Esophagus squamous epithelium (tissue), 5 donors: ENCODE measurements around the gene OR10AG1. TPM values are rescaled to one million over a fixed set of nuclear protein-coding genes. Genes with fewer than 3 reads are reported as not detected.

Source experiments
- DNase-seq: peaks from one replicate; lab custom pipeline; 2025; lab: John Stamatoyannopoulos, UW
- H3K27ac ChIP-seq, 4 donors: fragments of 200-600 bp; sonication (generic); one replicate each; pipeline ENCODE4 v1.5.1; 2016 to 2019; ENCODE audit warnings: mild to moderate bottlenecking in 1 of 4
- H3K27me3 ChIP-seq, 4 donors: fragments of 200-600 bp; sonication (generic); 1 replicate in 3 of 4; 2 replicates in 1 of 4; pipeline versions ENCODE4 v1.5.1 to v1.6.0; 2017 to 2021; ENCODE audit warnings: antibody characterized with exemption in 1 of 4
- H3K36me3 ChIP-seq, 3 donors: fragments of 200-600 bp; sonication (generic); one replicate each; pipeline ENCODE4 v1.5.1; 2016 to 2019
- H3K4me1 ChIP-seq, 3 donors: fragments of 200-600 bp; sonication (generic); one replicate each; pipeline ENCODE4 v1.5.1; 2017 to 2019
- H3K4me3 ChIP-seq, 4 donors: fragments of 200-600 bp; sonication (generic); 1 replicate in 3 of 4; 2 replicates in 1 of 4; pipeline ENCODE4 v1.5.1; 2016 to 2019; ENCODE audit warnings: mild to moderate bottlenecking in 2 of 4, moderate library complexity in 1 of 4
- H3K9me3 ChIP-seq, 3 donors: fragments of 200-600 bp; sonication (generic); one replicate each; pipeline ENCODE4 v1.5.1; 2016 to 2019
- POLR2A ChIP-seq, 4 donors: fragments of 450-650 bp; IDR thresholded peaks; one replicate each; pipeline ENCODE4 v1.6.1; 2017; ENCODE audit warnings: antibody characterized with exemption in 4 of 4, mild to moderate bottlenecking in 4 of 4, moderate library complexity in 3 of 4
- whole genome bisulfite sequencing, 2 donors: methylation state at CpG; one replicate each; pipeline ENCODE4 v1.1.5; 2018; 5-methylcytosine and 5-hydroxymethylcytosine counted together
- intact Hi-C: fragments of 100-400 bp; cut with DNase I; formaldehyde crosslinking; loops from one replicate; pipeline ENCODE4 v1.15.0; 2022
- total RNA-seq, 4 donors: library from RNA; depleted of rRNA; stranded (reverse); fragments of >200 nt; gene quantifications; one replicate each; pipeline ENCODE4 v1.1.0, GENCODE V29; 2016
- TF ChIP-seq, protein P1 (sequence below), 6 experiments: fragments of 450-650 bp in 4 of 6; fragments of 200-600 bp in 2 of 6; sonication (generic) in 2 of 6; IDR thresholded peaks; one replicate each; pipeline ENCODE4 v1.5.1; 2016 to 2019; ENCODE audit warnings: antibody characterized with exemption in 6 of 6, mild to moderate bottlenecking in 4 of 6, moderate library complexity in 4 of 6
- donor health status: DM: yes; HTN: yes; CAD: no.

The OR10AG1 gene
- total RNA-seq, 4 donors from 2014 or later = not detected

GRCh38 chr11:55936300-55936699, 33.4 kb downstream of the OR10AG1 start, which contains the start of gene OR5I1:
Gene OR5I1, minus strand, starts transcription at chr11:55936400. Its CDS starts 0 bp downstream, at chr11:55936400.
- no peaks in the 10 kb centered on the region for H3K4me1 ChIP-seq
- TF ChIP-seq, protein P1, sequence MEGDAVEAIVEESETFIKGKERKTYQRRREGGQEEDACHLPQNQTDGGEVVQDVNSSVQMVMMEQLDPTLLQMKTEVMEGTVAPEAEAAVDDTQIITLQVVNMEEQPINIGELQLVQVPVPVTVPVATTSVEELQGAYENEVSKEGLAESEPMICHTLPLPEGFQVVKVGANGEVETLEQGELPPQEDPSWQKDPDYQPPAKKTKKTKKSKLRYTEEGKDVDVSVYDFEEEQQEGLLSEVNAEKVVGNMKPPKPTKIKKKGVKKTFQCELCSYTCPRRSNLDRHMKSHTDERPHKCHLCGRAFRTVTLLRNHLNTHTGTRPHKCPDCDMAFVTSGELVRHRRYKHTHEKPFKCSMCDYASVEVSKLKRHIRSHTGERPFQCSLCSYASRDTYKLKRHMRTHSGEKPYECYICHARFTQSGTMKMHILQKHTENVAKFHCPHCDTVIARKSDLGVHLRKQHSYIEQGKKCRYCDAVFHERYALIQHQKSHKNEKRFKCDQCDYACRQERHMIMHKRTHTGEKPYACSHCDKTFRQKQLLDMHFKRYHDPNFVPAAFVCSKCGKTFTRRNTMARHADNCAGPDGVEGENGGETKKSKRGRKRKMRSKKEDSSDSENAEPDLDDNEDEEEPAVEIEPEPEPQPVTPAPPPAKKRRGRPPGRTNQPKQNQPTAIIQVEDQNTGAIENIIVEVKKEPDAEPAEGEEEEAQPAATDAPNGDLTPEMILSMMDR (IDR thresholded peaks at IDR 0.05) = no peak
- no peak for TF ChIP-seq POLR2A (IDR thresholded peaks at IDR 0.05)
- H3K27ac ChIP-seq = no peak within 1 kb of the TSS
- intact Hi-C loops = no loop called here
- H3K4me3 ChIP-seq = no peak within 1 kb of the TSS
- no peak for DNase-seq
- 51 to 59% methylated on average over 2 of the region's 2 CpGs for WGBS, 2 donors
- H3K9me3 ChIP-seq = no peaks in the 10 kb centered on the region
- H3K27me3 ChIP-seq = no peaks in the 10 kb centered on the region
- H3K36me3 ChIP-seq = no peaks in the 10 kb centered on the region

DNA sequence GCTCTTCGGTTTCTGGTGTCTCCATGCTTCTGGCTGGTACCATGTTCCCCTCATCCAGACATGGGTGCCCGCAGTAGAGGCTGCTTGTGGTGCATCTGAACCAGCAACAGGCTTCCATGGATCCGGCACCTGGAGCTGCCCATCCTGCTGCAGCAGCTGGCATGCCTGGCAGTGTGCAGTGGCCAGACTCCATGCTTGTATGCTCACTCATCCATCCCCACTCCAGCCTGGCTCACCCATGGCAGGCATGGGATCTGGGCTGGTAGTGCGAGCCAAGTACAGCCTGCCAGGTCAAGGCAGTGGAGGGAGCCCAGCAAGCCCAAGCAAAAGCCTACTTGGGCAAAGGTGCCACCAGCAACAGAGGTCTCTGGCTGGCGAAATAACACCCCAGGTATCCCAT, 49.2 kb downstream of the OR10AG1 start:
- no peaks in the 10 kb centered on the region for H3K9me3 ChIP-seq
- H3K27ac ChIP-seq = no peak overlapping the region
- 75 to 80% methylated on average over 3 to 5 of the region's 5 CpGs for WGBS, 2 donors
- H3K36me3 ChIP-seq = no peaks in the 10 kb centered on the region
- no peak for TF ChIP-seq POLR2A (IDR thresholded peaks at IDR 0.05)
- TF ChIP-seq, protein P1 (IDR thresholded peaks at IDR 0.05) = no peak
- intact Hi-C loops = no loop called here
- H3K4me3 ChIP-seq = no peak overlapping the region
- no peaks in the 10 kb centered on the region for H3K27me3 ChIP-seq
- no peak for DNase-seq
- H3K4me1 ChIP-seq = no peaks in the 10 kb centered on the region

Other genes starting within 250 kb of the OR10AG1 start
- gene OR5D13, start 196.5 kb downstream of the OR10AG1 start, total RNA-seq = not detected
- gene OR5D14, start 174.4 kb downstream of the OR10AG1 start, total RNA-seq = not detected
- not detected for gene OR5L1, start 158.6 kb downstream of the OR10AG1 start, total RNA-seq
- not detected for gene OR5D18, start 150.3 kb downstream of the OR10AG1 start, total RNA-seq
- gene OR5L2, start 142.7 kb downstream of the OR10AG1 start, total RNA-seq = not detected
- not detected for gene OR5D16, start 131.2 kb downstream of the OR10AG1 start, total RNA-seq
- gene TRIM51, start 86.6 kb downstream of the OR10AG1 start, total RNA-seq = not detected
- not detected for gene OR5W2, start 55.4 kb downstream of the OR10AG1 start, total RNA-seq
- gene OR5I1, start 33.5 kb downstream of the OR10AG1 start, total RNA-seq = not detected
- not detected for gene OR5F1, start 24.7 kb upstream of the OR10AG1 start, total RNA-seq
- not detected for gene OR5AS1, start 57.7 kb upstream of the OR10AG1 start, total RNA-seq
- not detected for gene OR8I2, start 123.4 kb upstream of the OR10AG1 start, total RNA-seq
- not detected for gene OR8H2, start 133.7 kb upstream of the OR10AG1 start, total RNA-seq
- gene OR8H3, start 152.4 kb upstream of the OR10AG1 start, total RNA-seq = not detected
- not detected for gene OR8J3, start 170.3 kb upstream of the OR10AG1 start, total RNA-seq
- gene OR8K5, start 190.4 kb upstream of the OR10AG1 start, total RNA-seq = not detected
- gene OR5J2, start 206.7 kb upstream of the OR10AG1 start, total RNA-seq = not detected